Measurements from ENCODE around the gene WDR76. TPM values are rescaled to one million over a fixed set of nuclear protein-coding genes. Genes with fewer than 3 reads are reported as not detected.

The WDR76 gene
- total RNA-seq, 1 experiment from 2014 or later: 29.6 TPM

GRCh38 chr15:43898891-43899290 lies 72.1 kb downstream of the WDR76 start:
- H3K27ac ChIP-seq (ENCODE audit: insufficient read length, low read depth, low read length): no peak overlapping the region
- WGBS (ENCODE audit: extremely low coverage, insufficient read length, low lambda C conversion rate): no CpG with 5 or more reads among the region's 2 CpGs
- Mint-ChIP-seq H3K36me3 (ENCODE audit: insufficient read depth in 1 of 3, low read depth in 3 of 3) (peaks cover 0 to 14% (median 5%) of the 10 kb centered on the region in 3 experiments; a peak in 4 of 7 replicates), H3K4me1 (peaks cover 19 to 21% of the 10 kb centered on the region in 2 experiments), H3K27me3 (ENCODE audit: low read depth) (no peaks in the 10 kb centered on the region), H3K9me3 (peaks cover 0 to 2% of the 10 kb centered on the region in 2 experiments; a peak in 1 of 5 replicates), H3K4me3 (no peak overlapping the region), H3K27ac (peak overlapping the region in 1 of 3 experiments; percentile 38; a peak in 1 of 7 replicates)
- no peak overlapping the region for H4K5ac ChIP-seq (ENCODE audit: insufficient read length, low read depth, low read length)
- H2BK20ac ChIP-seq (ENCODE audit: low read depth, low read length, poor library complexity, severe bottlenecking): no peak overlapping the region
- H3T11ph ChIP-seq (ENCODE audit: low read length): no peak overlapping the region
- no peak for DNase-seq
- H3K56ac ChIP-seq (ENCODE audit: insufficient read length, low read depth, low read length): no peak overlapping the region
- no peaks in the 10 kb centered on the region for H3K9me3 ChIP-seq (ENCODE audit: control insufficient read depth, low read depth, low read length)
- H3K4ac ChIP-seq (ENCODE audit: low read depth, low read length): no peak overlapping the region
- no peak overlapping the region for H3K4me2 ChIP-seq (ENCODE audit: insufficient read depth, insufficient read length, low read length)
- H3K18ac ChIP-seq (ENCODE audit: insufficient read length, low read depth, low read length): no peak overlapping the region
- H3K9ac ChIP-seq (ENCODE audit: extremely low read depth, insufficient read length, low read length): no peak overlapping the region
- H3K4me1 ChIP-seq (ENCODE audit: insufficient read depth, low read length): no peaks in the 10 kb centered on the region
- H2BK12ac ChIP-seq (ENCODE audit: insufficient read length, low read depth, low read length): no peak overlapping the region
- H4K8ac ChIP-seq (replicated peaks; ENCODE audit: insufficient read length, low read depth, low read length): no peak overlapping the region
- H2BK15ac ChIP-seq (ENCODE audit: low read depth, low read length): no peak overlapping the region
- no peaks in the 10 kb centered on the region for H3K79me2 ChIP-seq (ENCODE audit: insufficient read depth, low read length)
- no peaks in the 10 kb centered on the region for H4K20me1 ChIP-seq (ENCODE audit: control insufficient read depth, insufficient read depth, insufficient read length)
- H2AK5ac ChIP-seq (ENCODE audit: insufficient read length, low read length): no peak overlapping the region
- H2BK5ac ChIP-seq (ENCODE audit: insufficient read length, low read length): no peak overlapping the region
- H3K23me2 ChIP-seq (ENCODE audit: insufficient read length, low read depth, low read length, poor library complexity, severe bottlenecking): no peaks in the 10 kb centered on the region
- H4K91ac ChIP-seq (ENCODE audit: insufficient read length, low read depth, low read length): no peak overlapping the region
- TF ChIP-seq CTCF (conservative IDR thresholded peaks at IDR 0.05): no peak
- no peak overlapping the region for H3K14ac ChIP-seq (ENCODE audit: insufficient read depth, low read length)
- no peak overlapping the region for H3K23ac ChIP-seq (ENCODE audit: insufficient read length, low read depth, low read length)
- H3K27me3 ChIP-seq (ENCODE audit: insufficient read depth, low read length): no peaks in the 10 kb centered on the region
- no peak overlapping the region for H2AFZ ChIP-seq (ENCODE audit: low read length)
- H3K79me1 ChIP-seq (ENCODE audit: insufficient read depth, low read depth, low read length, poor library complexity, severe bottlenecking): no peaks in the 10 kb centered on the region
- H2BK120ac ChIP-seq (ENCODE audit: low read depth, low read length, poor library complexity, severe bottlenecking): no peak overlapping the region
